ENCODE results near the gene CHI3L1. TPM values are rescaled to one million over a fixed set of nuclear protein-coding genes. Genes with fewer than 3 reads are reported as not detected.
A peak's percentile ranks its signal among the peaks of the same experiment; 100 is the strongest.

CHI3L1 gene
- total RNA-seq, 1 experiment from 2014 or later: 0.75 TPM

- POLR2A ChIA-PET: interaction anchor here (0.7 to 1.4 kb wide), 5 partner anchors 10 to 121 kb away, joined by 3 to 4 read pairs (median 3); no protein-coding TSS in a partner anchor
- no peak overlapping the region for H3K27ac Mint-ChIP-seq (ENCODE audit: low read depth, unreplicated experiment)
These were observed 54.8 kb downstream of the CHI3L1 start for GRCh38 chr1:203131548-203132200.

GRCh38 chr1:203130358-203130985, 56.0 kb downstream of the CHI3L1 start:
- no peak for DNase-seq (ENCODE audit: unreplicated experiment)
- Mint-ChIP-seq H3K27me3 (ENCODE audit: insufficient read depth, unreplicated experiment) (no peaks in the 10 kb centered on the region), H3K4me3 (ENCODE audit: unreplicated experiment) (no peak overlapping the region), H3K36me3 (ENCODE audit: insufficient read depth, unreplicated experiment) (no peaks in the 10 kb centered on the region), H3K4me1 (ENCODE audit: insufficient read depth, unreplicated experiment) (peaks cover 25% of the 10 kb centered on the region), H3K9me3 (ENCODE audit: unreplicated experiment) (no peaks in the 10 kb centered on the region), H3K27ac (ENCODE audit: low read depth, unreplicated experiment) (no peak overlapping the region)
- intact Hi-C loops (cut with micrococcal nuclease): no loop called here
- no TSS peak for BruUV-seq (replicated peaks)
- ChIA-PET CTCF (interaction anchor here (0.8 to 10.9 kb wide), 13 partner anchors 10 to 138 kb away, joined by 3 to 103 read pairs (median 5); no protein-coding TSS in a partner anchor), POLR2A (interaction anchor here (1.0 to 1.3 kb wide), 4 partner anchors 17 to 65 kb away, joined by 3 to 4 read pairs (median 4); no protein-coding TSS in a partner anchor)
- TF ChIP-seq CTCF (IDR thresholded peaks at IDR 0.05; ENCODE audit: unreplicated experiment): no peak

More at GRCh38 chr1:203131548-203132200, 54.8 kb downstream of the CHI3L1 start:
- no peaks in the 10 kb centered on the region for H3K27me3 Mint-ChIP-seq (ENCODE audit: insufficient read depth, unreplicated experiment)
- no peak for TF ChIP-seq CTCF (IDR thresholded peaks at IDR 0.05; ENCODE audit: unreplicated experiment)
- peaks cover 31% of the 10 kb centered on the region for H3K4me1 Mint-ChIP-seq (ENCODE audit: insufficient read depth, unreplicated experiment)
- CTCF ChIA-PET: interaction anchor here (1.4 to 4.9 kb wide), 8 partner anchors 14 to 136 kb away, joined by 3 to 33 read pairs (median 13); no protein-coding TSS in a partner anchor
- H3K9me3 Mint-ChIP-seq (ENCODE audit: unreplicated experiment): no peaks in the 10 kb centered on the region
- no peak for DNase-seq (ENCODE audit: unreplicated experiment)
- H3K4me3 Mint-ChIP-seq (ENCODE audit: unreplicated experiment): no peak overlapping the region
- H3K36me3 Mint-ChIP-seq (ENCODE audit: insufficient read depth, unreplicated experiment): no peaks in the 10 kb centered on the region
- BruUV-seq (replicated peaks): no TSS peak
- intact Hi-C loops (cut with micrococcal nuclease): no loop called here

- H3K27ac Mint-ChIP-seq (ENCODE audit: low read depth, unreplicated experiment): peak overlapping the region; percentile 21
- DNase-seq (ENCODE audit: unreplicated experiment): peak; percentile 34
- H3K4me3 Mint-ChIP-seq (ENCODE audit: unreplicated experiment): no peak overlapping the region
- no peaks in the 10 kb centered on the region for H3K27me3 Mint-ChIP-seq (ENCODE audit: insufficient read depth, unreplicated experiment)
- no TSS peak for BruUV-seq (replicated peaks)
- peaks cover 25% of the 10 kb centered on the region for H3K4me1 Mint-ChIP-seq (ENCODE audit: insufficient read depth, unreplicated experiment)
- no peaks in the 10 kb centered on the region for H3K36me3 Mint-ChIP-seq (ENCODE audit: insufficient read depth, unreplicated experiment)
- ChIA-PET POLR2A (interaction anchor here (0.6 to 1.3 kb wide), 5 partner anchors 18 to 1378 kb away, joined by 3 to 4 read pairs (median 3); no protein-coding TSS in a partner anchor), CTCF (interaction anchor here (0.5 to 10.9 kb wide), 17 partner anchors 9 to 1336 kb away, joined by 3 to 103 read pairs (median 3); no protein-coding TSS in a partner anchor)
- intact Hi-C loops (cut with micrococcal nuclease): loop anchor here (2.0 kb wide), 1 partner anchor 23 kb away; no protein-coding TSS in a partner anchor
- no peak for TF ChIP-seq CTCF (IDR thresholded peaks at IDR 0.05; ENCODE audit: unreplicated experiment)
- no peaks in the 10 kb centered on the region for H3K9me3 Mint-ChIP-seq (ENCODE audit: unreplicated experiment)
These were observed 56.8 kb downstream of the CHI3L1 start for GRCh38 chr1:203129501-203130231.

Other genes starting within 250 kb of the CHI3L1 start
- 157 and 168 TPM in 2 replicates for gene ADIPOR1, start 228.4 kb downstream of the CHI3L1 start, total RNA-seq (2022)
- 41.3 and 52.7 TPM in 2 replicates for gene CYB5R1, start 219.4 kb downstream of the CHI3L1 start, total RNA-seq (2022)
- gene TMEM183A, start 179.3 kb downstream of the CHI3L1 start, total RNA-seq (2022): 104 and 108 TPM in 2 replicates
- gene PPFIA4, start 160.2 kb downstream of the CHI3L1 start, total RNA-seq (2022): 0.16 and 0.49 TPM in 2 replicates
- gene MYOG, start 100.7 kb downstream of the CHI3L1 start, total RNA-seq (2022): not detected in 2 replicates
- gene ADORA1, start 59.0 kb downstream of the CHI3L1 start, total RNA-seq (2022): 0.26 and 0.34 TPM in 2 replicates
- not detected in 2 replicates for gene MYBPH, start 10.9 kb downstream of the CHI3L1 start, total RNA-seq (2022)
- gene CHIT1, start 43.0 kb upstream of the CHI3L1 start, total RNA-seq (2022): not detected in 2 replicates
- 39.8 and 44.4 TPM in 2 replicates for gene BTG2, start 118.8 kb upstream of the CHI3L1 start, total RNA-seq (2022)
- gene FMOD, start 164.4 kb upstream of the CHI3L1 start, total RNA-seq (2022): not detected in 2 replicates

Measured in MCF 10A (cell line).